Measurements from ENCODE around the gene UMAD1.

The UMAD1 gene

DNA sequence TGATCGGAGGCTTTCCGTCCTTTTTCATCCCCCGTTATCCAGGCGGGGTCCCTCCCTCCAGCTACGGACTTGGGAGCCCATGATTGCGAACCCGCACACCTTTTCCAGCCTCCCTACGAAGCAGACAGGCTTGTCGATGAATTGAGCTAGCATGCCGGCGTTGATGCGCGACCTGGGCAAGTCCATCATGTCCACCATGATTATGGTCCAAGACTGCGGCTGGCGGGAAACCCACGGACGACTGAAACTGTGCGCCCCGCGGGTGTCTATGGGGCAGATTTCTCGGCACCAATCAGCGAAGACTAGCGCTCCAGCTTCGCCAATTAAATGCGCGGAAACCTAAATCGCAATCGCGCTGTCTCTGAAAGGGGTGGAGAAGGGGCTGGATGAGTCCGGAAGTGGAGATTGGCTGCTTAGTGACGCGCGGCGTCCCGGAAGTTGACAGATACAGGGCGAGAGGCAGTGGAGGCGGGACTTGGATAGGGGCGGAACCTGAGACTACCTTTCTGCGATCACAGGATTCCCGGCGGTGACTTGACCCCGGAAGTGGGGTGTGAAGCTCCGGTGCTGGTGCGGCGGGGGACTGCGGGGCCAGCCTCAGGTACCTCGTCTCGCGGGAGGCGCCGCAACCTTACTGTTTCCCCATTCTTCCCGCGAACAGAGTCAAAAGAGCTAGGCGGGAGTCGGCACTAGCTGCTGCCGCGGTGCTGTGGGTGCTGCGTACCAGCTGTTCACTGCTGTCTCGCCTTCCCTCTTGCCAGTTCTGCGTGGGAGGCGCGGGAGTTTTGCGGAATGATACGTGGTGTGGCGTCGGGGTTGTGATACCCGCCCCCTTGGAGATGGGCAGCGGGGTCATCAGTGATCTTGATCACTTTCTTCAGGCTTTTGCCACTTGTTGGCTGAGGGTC, at the start of gene UMAD1:
Gene UMAD1, plus strand, starts transcription at position 532 of the 908 bp plus-strand sequence. CDS start 32,620 bp downstream, outside the sequence.
- peak; percentile 100 for DNase-seq

DNA sequence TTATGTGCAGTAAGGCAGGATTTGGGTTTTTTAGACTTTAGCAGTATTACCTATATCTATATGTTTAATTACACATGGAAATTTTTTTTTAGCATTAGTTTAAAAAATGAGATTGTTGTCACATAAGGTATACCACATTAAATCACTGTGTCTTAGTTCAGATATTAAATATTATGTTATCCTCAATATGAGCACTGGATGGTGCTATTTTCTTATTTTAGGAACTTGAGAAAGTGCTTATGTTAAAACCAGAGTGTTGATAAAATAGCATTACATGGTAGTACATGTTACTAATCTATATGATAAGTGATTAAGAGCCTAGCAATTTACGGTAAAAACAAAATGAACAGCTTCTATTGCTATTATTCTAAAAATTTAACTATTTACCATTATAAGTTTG, 45.1 kb upstream of the UMAD1 start:
- peak; percentile 11 for DNase-seq

DNA sequence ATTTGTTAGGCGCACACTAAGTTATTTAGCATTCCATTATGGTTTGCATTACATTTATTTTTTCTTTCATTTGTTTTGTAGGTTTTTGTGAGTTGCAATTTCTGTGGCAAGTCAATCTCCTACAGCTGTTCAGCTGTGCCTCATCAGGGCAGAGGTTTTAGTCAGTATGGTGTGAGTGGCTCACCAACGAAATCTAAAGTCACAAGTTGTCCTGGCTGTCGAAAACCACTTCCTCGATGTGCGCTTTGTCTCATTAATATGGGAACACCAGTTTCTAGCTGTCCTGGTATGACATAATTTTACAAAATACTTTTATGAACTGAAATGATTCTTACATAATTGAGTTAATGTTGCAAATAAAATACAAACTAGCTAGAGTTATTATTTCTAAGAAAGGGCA, 44.4 kb upstream of the UMAD1 start:
- DNase-seq = no peak

DNA sequence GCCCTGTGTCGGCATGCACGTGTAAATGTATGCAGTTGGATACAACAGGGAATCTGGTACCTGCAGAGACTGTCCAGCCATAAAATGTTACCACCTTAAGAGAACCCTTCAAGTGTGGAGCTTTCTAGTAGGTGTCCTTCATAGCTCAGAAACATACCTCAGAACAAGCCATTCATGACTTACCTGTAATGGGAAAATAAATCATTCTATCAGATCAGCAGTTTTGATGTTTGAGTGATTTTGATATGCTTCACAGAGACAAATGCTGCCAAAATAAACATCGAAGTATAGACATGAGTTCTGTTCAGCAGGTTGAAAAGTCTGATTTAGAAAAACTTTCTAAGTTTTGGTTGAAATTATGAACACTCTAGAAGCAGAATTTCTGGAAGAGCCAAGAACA, 33.5 kb upstream of the UMAD1 start:
- no peak for DNase-seq

DNA sequence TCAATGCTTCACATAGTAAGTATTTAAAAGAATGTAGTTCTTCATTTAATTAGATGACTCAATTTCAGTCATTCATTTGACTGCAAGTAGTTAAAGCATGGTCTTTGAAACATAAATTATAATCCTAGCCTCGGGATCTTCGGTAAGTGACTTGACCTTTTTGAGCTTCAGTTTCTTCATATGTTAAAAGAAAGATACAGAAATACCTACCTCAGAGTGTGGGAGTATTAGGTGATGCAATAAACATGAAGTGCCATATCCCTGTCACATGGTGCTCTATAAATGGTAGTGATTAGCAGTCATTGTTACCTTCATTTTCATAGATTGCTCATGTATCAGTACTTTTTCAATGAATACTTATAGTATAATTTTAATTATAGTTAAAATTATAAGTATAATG, 31.2 kb upstream of the UMAD1 start:
- DNase-seq = no peak

DNA sequence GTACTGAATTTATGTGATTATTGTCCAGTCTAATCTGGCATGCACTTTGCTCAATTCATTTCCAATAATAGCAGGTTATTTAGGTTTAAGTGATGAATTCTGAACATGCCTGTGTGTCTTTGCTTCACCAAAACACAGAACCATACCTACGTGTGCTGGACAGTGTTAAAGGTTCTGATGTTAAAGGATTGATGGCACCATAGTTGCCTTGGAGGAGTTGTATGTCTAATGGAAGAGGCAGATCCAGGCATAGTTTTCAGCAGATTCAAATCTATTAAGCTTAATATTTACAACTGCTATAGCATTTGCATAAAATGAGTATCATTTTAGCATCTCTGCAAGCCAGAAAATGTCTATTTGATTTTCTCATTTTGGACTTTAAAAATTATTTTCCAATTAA, 28.0 kb upstream of the UMAD1 start:
- DNase-seq = no peak

DNA sequence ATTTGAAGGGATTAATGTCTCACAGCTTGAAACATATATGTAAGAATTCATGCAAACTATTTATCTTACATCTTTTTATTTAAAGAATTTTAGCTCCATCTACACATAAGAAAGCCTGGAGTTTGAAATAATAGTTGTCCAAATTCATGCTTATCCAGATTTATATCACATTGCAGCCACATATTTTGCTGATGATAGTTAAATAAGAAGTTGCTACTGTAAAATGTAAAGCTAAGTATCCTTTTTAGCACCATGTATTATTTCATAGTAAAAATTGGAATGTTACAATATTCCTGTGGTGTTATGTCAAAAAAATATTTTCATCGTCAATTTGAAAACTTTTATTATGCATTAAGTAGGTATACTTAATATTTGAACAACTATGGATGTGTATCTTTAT, 27.3 kb upstream of the UMAD1 start:
- no peak for DNase-seq

DNA sequence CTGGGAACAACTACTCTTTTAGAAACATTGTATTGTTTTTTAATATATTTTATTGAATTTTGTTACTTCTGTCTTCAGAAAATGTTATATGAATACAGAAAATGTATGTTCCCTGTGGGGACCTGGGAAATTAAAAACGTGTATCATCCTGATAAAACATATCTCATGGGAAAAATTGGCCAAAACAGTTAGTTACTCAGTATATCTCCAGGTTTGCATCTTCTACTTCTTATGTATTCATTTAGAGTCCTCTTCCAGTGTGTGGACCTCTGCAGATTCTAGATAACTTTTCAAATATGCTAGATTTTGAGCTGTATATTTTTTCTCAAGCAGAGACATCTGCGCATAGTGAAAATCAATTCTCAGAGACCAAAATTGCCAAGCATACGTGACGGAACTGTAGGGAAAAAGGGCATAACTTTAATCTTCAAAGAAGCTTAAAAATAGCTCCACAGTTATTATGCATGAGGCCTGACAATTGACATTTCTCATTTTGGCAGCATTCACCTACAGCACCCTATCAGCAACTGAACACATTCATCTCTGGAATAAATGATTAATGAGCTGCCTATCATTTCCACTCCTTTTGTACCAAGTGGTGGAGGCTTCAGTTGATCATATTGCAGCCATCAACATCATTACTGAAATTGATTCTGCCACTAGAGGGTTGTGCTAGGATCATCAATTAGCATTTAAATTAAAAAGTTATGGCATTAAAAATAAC, 26.4 kb upstream of the UMAD1 start:
- no peak for DNase-seq

DNA sequence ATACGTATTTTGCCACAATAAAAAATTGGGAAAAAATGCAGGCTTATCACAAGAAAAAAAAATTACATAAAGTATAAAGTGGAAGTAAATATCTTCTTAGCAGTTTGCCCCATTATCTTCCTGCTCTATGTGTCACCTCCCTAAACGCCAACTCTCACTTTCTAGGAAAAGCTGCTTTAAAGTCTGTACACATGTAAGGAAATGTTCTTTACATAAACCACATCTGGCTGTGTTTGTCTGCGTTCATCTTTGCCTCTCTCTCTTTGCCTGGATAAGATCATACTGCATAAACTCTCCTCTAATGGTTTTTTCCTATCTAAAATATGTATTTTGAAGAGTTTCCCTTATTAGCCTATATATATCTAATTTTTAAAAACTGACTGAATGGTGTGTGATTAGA, 23.0 kb upstream of the UMAD1 start:
- DNase-seq = no peak

DNA sequence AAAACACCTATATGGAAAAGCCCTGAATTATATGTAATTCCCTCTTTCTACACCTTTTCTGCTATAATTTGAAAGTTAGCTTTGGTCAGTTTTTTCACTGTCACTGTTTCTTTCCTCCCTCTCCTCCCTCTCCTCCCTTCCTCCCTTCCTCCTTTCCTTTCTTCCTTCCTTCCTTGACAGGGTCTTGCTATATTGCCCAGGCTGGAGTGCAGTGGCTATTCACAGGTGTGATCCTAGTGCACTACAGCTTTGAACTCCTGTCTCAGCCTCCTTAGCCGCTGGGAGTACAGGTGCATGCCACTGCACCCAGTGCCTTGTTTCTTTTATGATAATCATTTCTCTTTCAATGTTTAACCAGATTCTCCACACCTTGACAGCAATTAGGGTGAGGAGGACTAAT, 22.1 kb upstream of the UMAD1 start:
- no peak for DNase-seq

DNA sequence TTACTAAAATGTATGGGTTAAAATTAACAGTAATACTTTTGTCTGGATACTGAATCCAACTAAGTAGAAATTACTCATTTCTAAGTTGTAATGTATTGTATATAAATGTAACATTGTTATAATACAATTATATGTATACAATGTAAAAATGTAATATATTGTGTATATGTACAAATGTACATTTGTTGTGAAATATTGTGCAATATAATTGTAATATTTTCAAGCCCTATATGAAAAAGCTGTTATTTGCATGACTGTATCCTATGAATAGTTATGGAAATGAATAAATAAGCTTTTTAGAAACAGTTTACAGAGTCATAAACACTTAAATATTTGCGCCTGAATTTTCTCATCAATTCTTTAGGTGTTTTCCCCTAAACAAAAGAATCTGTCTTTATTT, 20.3 kb upstream of the UMAD1 start:
- DNase-seq = no peak

DNA sequence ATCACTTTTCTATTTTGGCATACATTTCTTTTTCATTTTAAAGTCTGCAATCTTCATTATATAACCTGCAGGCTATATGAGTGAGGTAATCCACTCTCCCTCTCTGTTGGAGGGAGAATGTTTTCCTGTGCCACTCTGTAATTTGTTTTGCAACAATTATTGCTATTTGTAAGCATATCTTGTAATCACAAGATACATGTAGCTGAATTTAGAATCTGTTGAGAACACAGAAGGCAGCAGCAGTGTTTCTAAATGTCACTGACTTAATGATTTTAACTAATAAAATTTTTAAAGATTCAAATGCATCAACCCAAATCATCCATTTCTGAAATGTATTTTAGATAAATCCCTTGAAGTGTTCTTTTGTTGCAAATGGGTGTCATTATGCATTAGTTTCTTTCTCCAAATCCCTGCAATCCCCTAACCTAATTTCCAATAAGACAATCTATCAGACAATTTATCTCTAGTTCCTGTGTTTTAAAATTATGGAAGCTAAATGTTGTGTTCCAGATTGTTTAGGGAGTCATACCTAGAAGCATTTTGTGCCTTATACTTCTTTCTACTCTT, 19.8 kb upstream of the UMAD1 start:
- DNase-seq = no peak

DNA sequence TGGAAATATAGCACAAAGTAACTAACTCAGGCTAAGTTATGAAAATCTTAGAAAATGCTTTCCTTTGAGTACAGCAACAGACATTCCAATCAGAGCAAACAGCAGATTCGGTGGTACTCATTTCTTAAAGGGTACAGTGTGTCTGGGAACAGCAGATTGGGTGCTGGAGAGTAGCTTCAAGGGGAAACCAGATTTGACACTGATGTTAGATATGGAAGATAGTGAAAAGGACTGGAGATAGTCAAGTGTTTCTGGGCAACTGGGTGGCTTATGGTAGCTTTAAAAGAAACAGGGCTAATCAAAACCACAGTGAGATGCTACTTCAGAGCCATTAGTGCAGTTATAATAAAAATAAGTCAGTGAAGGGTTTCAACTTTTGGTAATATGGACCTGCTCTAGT, 12.1 kb upstream of the UMAD1 start:
- no peak for DNase-seq

DNA sequence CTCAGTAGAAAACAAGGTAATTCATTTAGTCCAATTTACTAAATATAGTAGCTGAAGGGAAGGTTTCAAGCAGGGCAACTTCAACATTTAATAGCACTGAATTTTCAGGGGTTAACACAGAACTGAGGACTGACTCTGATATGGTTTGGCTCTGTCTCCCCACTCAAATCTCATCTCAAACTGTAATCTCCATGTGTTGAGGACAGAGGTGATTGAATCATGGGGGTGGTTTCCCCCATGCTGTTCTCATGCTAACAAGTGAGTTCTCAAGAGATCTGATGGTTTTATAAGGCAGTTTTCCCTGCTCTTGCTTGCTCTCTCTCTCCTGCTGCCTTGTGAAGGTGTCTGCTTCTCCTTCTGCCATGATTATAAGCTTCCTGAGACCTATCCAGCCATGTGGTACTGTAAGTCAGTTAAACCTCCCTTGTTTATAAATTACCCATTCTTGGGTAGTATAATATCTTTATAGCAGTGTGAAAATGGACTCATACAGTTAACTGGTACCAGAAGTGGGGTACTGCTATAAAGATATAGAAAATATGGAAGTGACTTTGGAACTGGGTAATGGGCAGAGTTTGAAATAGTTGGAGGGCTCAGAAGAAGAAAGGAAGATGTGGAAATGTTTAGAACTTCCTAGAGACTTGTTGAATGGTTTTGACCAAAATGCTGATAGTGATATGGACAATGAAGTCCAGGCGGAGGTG, 9.8 kb upstream of the UMAD1 start:
- no peak for DNase-seq

DNA sequence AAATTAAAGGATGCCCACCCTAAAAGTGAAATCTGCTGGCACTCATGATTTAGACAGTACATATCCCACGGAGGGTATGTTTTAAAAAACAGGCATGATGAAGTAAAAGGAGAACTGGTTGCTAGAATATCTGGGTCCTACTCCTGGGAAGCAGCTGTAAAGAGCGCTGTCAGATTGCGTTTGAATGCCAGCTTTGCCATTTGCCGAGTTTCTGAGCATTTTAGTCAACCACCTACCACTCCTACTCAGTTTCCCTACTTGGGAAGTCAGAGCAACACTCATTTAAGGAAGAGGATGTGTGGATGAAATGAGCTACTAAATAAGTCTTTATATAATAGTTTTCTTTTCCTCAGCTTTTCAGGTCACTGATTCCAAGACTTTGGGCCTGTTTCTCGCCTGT, 1.1 kb upstream of the UMAD1 start:
- no peak for DNase-seq

DNA sequence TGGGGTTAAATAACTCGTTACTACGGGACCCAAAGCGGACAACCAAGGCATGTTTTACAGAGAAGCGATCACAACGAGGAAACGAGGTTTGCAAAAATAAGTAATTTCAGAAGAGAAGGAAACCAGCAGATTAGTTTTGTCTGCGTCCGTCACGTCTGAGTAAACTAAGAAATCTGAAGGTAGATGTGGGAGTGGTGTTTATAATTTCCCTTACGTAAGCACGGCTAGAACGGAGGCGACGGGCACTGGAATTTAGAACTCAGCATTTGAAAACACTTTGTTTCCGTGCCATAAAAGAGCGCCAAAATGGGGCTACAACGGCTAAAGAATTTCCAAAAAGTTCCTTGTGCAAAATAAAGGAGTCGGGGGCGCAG, 718 bp upstream of the UMAD1 start:
- no peak for DNase-seq

DNA sequence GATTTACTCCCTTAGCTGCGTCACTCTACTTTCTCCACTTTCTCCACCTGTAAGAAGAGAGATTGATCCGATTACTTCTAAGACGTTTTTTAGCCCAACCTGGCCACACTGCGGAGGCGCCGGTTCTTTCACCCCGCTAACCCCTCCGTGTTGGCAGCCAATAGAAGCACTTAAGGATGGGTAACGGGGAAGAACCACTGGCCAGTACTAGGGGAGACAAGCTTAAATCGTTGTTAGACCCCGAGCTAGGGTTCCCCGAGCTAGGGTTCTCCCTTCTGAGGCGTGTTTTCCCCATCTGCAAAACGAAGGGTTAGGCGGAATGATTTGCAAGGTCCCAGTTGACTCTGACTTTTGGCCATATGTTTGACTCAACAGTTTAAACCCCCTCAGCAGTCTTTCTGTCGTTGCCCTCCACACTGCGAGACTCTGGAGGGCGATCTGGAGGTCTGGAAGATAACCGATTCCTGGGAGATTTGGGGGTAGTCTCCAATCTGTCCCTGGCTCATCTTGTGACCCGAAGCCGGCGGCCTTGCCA, 644 bp downstream of the UMAD1 start:
- no peak for DNase-seq

DNA sequence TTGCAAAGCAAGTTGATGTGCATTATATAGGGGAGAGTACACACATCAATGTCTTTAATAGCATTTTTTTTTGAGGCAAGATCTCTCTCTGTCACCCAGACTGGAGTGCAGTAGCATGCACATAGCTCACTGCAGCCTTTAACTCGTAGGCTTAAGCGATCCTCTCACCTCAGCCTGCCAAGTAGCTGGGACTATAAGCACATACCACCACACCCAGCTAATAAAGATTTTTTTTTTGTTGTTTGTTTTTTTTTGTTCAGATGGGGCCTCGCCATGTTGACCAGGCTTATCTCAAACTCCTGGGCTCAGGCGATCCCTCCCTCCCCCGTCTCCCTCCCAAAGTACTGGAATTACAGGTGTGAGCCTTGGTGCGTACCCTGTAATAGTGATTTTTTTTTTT, 1.5 kb downstream of the UMAD1 start:
- DNase-seq = no peak

DNA sequence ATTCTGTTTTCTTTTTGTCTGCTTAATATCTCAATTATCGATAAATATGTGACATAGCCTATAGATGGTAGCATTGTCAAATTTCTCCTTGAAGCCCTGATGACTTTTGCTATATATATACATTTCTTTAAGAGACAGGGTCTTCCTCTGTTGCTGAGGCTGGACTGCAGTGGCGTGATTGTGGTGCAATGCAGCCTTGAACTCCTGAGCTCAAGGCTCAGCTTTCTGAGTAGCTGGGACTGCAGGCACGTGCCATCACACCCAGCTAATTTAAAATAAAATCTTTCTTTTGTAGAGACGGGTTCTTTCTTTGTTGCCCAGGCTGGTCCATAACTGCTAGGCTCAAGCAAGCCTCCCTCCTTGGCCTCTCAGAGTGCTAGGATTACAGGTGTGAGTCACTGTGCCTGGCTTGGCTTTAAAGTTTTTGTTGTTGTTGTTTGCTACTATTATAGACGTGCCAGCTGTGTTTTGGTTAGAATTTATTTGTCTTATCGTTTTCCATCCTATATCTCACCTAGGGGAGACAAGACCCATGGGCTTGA, 7.0 kb downstream of the UMAD1 start:
- DNase-seq = no peak

DNA sequence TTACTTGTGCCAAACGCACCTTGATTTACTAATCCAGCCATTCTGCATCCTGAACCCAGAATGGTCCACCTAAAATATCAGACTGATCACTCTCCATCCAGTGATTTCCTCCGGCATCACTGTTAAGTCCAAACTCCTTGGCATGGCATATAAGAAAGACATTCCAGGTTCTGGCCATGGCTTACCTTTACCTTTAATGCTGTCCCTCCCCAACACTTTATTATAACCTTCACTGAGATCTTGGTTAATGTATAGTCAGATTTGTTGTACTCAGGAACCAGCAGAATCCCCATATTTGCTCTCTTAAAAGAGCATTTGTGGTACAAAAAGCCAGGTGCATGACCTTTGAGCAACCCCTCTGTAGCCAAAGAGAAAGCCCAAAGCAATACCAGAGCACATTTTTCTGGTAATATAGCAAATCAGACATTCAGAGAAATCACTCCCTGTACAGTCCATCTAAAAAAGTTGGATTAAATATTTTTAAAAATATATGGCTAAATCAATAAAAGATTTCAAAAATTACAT, 10.2 kb downstream of the UMAD1 start:
- DNase-seq = no peak

DNA sequence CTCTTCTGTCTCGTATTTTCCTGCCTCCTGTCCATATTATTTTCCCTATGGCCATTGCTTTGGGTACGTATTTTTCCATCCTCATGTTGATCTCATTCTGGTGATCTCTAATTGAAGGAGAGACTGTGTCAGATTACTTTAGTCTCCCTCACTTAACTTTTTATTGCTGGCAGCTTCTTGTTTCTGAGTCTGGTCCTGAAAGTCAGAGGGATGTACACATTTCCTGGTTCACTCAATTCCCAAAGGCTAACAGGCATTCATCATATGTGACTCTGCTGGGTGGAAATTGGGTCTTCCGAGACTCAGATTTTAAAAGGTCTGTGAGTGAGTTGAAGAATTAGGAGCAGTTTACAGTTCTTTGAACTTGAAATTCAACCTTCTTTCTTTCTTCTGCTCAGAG, 10.9 kb downstream of the UMAD1 start:
- no peak for DNase-seq

DNA sequence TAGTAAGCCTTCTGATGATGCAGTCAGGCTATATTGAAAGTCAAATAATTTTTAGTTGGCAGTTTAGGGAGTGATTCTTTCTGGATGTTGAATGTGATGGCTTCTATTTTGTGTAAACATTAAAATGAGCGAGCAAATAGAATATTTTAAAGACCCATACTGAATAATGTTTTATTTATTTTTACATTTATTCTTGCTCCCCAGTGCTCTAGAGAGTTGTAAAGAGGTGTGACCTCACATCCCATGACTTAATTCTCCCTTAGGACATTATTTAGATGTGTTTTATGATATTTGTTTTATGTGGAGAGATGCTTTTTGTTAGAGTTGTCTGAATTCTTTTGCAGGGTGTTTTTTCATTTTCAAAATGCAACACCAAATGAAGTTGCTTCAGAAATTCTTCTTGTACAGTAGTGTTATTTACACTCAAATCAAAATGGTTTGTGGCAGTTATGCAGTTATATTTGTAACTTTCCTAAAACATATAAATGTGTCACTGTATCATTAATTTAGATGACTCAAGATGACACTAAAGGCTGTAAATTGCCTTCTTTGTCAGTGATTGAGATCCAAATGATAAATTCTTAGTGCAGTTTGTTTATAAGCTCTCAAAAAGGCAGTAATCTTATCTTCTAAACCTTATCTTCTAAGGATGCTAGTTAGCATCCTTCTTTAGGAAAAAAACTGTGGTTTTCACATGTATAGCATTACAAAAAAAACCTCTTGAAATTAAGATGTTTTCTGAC, 12.4 kb downstream of the UMAD1 start:
- no peak for DNase-seq
